HepG2 (cell line): ENCODE results near the gene STMN3. TPM values are rescaled to one million over a fixed set of nuclear protein-coding genes. Genes with fewer than 3 reads are reported as not detected.

Source experiments
- AGO1 ChIP-seq: fragments of 200-400 bp; formaldehyde crosslinking; IDR thresholded peaks from 2 replicates; pipeline ENCODE4 v1.6.1; 2017; ENCODE audit warnings: mild to moderate bottlenecking, low read depth, low read length, moderate library complexity; ENCODE audit not compliant: poor library complexity, severe bottlenecking
- ATM ChIP-seq: fragments of 450-650 bp; IDR thresholded peaks from 2 replicates; pipeline ENCODE4 v1.7.1; 2017; ENCODE audit warnings: mild to moderate bottlenecking, borderline replicate concordance
- HCFC1 ChIP-seq: fragments of 150-350 bp; IDR thresholded peaks from 2 replicates; pipeline ENCODE4 v1.6.1; 2014; ENCODE audit warnings: low read depth, low read length
- HOXD1 ChIP-seq: sonication (generic); formaldehyde crosslinking; IDR thresholded peaks from 2 replicates; pipeline ENCODE4 v1.5.0; 2020; ENCODE audit warnings: missing genetic modification reagents
- MEF2D ChIP-seq: sonication (generic); formaldehyde crosslinking; IDR thresholded peaks from 2 replicates; pipeline ENCODE4 v1.5.1; 2020; ENCODE audit warnings: mild to moderate bottlenecking, missing genetic modification reagents
- MNT ChIP-seq: fragments of 450-650 bp; IDR thresholded peaks from 2 replicates; pipeline ENCODE4 v1.6.1; 2016
- POLR2AphosphoS2 ChIP-seq: IDR thresholded peaks from 2 replicates; pipeline ENCODE4 v1.6.1; 2011; ENCODE audit warnings: low read depth, low read length, improper control_type of control experiment
- RFX1 ChIP-seq: fragments of 450-650 bp; IDR thresholded peaks from 2 replicates; pipeline ENCODE4 v1.6.1; 2017
- SMARCC2 ChIP-seq: fragments of 450-650 bp; IDR thresholded peaks from 2 replicates; pipeline ENCODE4 v1.6.1; 2017; ENCODE audit warnings: antibody characterized with exemption, mild to moderate bottlenecking
- TRIM22 ChIP-seq: fragments of 450-650 bp; IDR thresholded peaks from 2 replicates; pipeline ENCODE4 v1.6.1; 2017
- ZEB1 ChIP-seq: IDR thresholded peaks from 2 replicates; pipeline ENCODE4 v1.6.1; 2012; ENCODE audit warnings: mild to moderate bottlenecking, low read depth, inconsistent platforms; ENCODE audit not compliant: insufficient replicate concordance
- ZHX1 ChIP-seq: sonication (generic); formaldehyde crosslinking; IDR thresholded peaks from 2 replicates; pipeline ENCODE4 v1.8.1; 2022; ENCODE audit warnings: low read depth, mild to moderate bottlenecking, missing genetic modification reagents
- ZIK1 ChIP-seq: sonication (generic); formaldehyde crosslinking; IDR thresholded peaks from 2 replicates; pipeline ENCODE4 v1.5.0; 2020; ENCODE audit warnings: mild to moderate bottlenecking, low read depth, missing genetic modification reagents, borderline replicate concordance
- ZNF280B ChIP-seq: sonication (generic); formaldehyde crosslinking; IDR thresholded peaks from 2 replicates; pipeline ENCODE4 v1.5.0; 2020; ENCODE audit warnings: missing genetic modification reagents, mild to moderate bottlenecking, borderline replicate concordance
- ZNF530 ChIP-seq: sonication (generic); formaldehyde crosslinking; IDR thresholded peaks from 2 replicates; pipeline ENCODE4 v1.5.0; 2020; ENCODE audit warnings: low read depth, mild to moderate bottlenecking, missing genetic modification reagents
- polyA plus RNA-seq, 8 experiments: library from polyadenylated mRNA; depleted of rRNA in 3 of 8; stranded (reverse) in 7 of 8; unstranded in 1 of 8; fragments of >200 nt; fragmentation: Illumina TruSeq in 4 of 8; extraction: Trizol in 4 of 8; gene quantifications; 2 replicates each; pipeline versions ENCODE4 v1.2.1 to v1.2.3, GENCODE V29; 2011 to 2016; ENCODE audit warnings: low read depth in 4 of 8, missing spikeins in 1 of 8, mixed read lengths in 1 of 8; ENCODE audit not compliant: insufficient read depth in 1 of 8
- total RNA-seq, 5 experiments: library from RNA; depleted of rRNA; stranded (reverse); fragments of >200 nt; fragmentation: Illumina TruSeq; extraction: Trizol; gene quantifications; 2 replicates each; pipeline ENCODE4 v1.2.3, GENCODE V29; 2016; ENCODE audit warnings: low read depth in 1 of 5

Gene STMN3
- total and polyA plus RNA-seq, 2 of the 13 experiments (the other 11 are each of a cell fraction or from before 2014, with no cell fraction given), result 21.0 to 48.3 TPM

GRCh38 chr20:63653041-63653973 lies at the start of gene STMN3 (continued):
- TF ChIP-seq ZHX1 (peak; percentile 90; the same call in 1 of the 2 replicates), ATM (no peak), MNT (peak; percentile 57), HCFC1 (peak; percentile 58; the same call in 1 of the 2 replicates), ZEB1 (no peak), TRIM22 (no peak), MEF2D (CRISPR knock-in tag) (peak; percentile 93), RFX1 (no peak), SMARCC2 (no peak), POLR2AphosphoS2 (no peak), ZIK1 (CRISPR knock-in tag) (0 out of 2 replicates have a peak, but pooled peaks have one; percentile 85), ZNF530 (CRISPR knock-in tag) (peak; percentile 96), HOXD1 (peak; percentile 98), ZNF280B (peak; percentile 82), AGO1 (no peak)
